NAMALWA (cell line): ENCODE data around the gene WNT9A.
"Not testable (repeated sequence)": the region's sequence is repeated elsewhere in the genome, so short reads cannot be mapped to it uniquely, and the experiment has no call there.

Experiments used
- DNase-seq: peaks from one replicate; pipeline ENCODE4 v3.0.0-alpha.2; 2015; ENCODE audit warnings: low spot score

The WNT9A gene

GRCh38 chr1:227910511-227911153 is 37.1 kb downstream of the WNT9A start:
- DNase-seq = no peak

GRCh38 chr1:227909923-227910328 is 37.8 kb downstream of the WNT9A start:
- not testable (repeated sequence) for DNase-seq

GRCh38 chr1:227909188-227909587 is 38.5 kb downstream of the WNT9A start:
- no peak for DNase-seq

GRCh38 chr1:227908359-227908758 is 39.4 kb downstream of the WNT9A start:
- no peak for DNase-seq

- no peak for DNase-seq
These were observed 40.2 kb downstream of the WNT9A start for GRCh38 chr1:227907439-227908015.

- no peak for DNase-seq
These were observed 41.1 kb downstream of the WNT9A start for GRCh38 chr1:227906550-227907071.

GRCh38 chr1:227905573-227906487 is 41.9 kb downstream of the WNT9A start:
- DNase-seq = no peak

GRCh38 chr1:227904541-227905335 is 43.0 kb downstream of the WNT9A start:
- DNase-seq = no peak

GRCh38 chr1:227903614-227904501 is 43.9 kb downstream of the WNT9A start:
- DNase-seq = no peak

- DNase-seq = no peak
These were observed 44.6 kb downstream of the WNT9A start for GRCh38 chr1:227903061-227903521.

- DNase-seq = no peak
These were observed 45.1 kb downstream of the WNT9A start for GRCh38 chr1:227902641-227902990.

GRCh38 chr1:227901906-227902640 is 45.7 kb downstream of the WNT9A start:
- peak; percentile 47 for DNase-seq

GRCh38 chr1:227901239-227901905 is 46.4 kb downstream of the WNT9A start:
- DNase-seq = no peak

- DNase-seq = no peak
These were observed 47.1 kb downstream of the WNT9A start for GRCh38 chr1:227900571-227901051.

- no peak for DNase-seq
These were observed 47.8 kb downstream of the WNT9A start for GRCh38 chr1:227899820-227900449.

GRCh38 chr1:227899141-227899819 is 48.5 kb downstream of the WNT9A start:
- DNase-seq = no peak

- DNase-seq = no peak
These were observed 49.1 kb downstream of the WNT9A start for GRCh38 chr1:227898502-227899140.
